Stimulated activated CD4-positive, alpha-beta T cell treated with anti-CD3 and anti-CD28 coated beads, Interleukin-2, amount 100 ng/mL, for 4 hours (primary cell): Measurements from ENCODE around the gene CLEC1A.
"Not testable (repeated sequence)": the region's sequence is repeated elsewhere in the genome, so short reads cannot be mapped to it uniquely, and the experiment has no call there.

Source experiments
- DNase-seq: peaks from one replicate; pipeline ENCODE4 v3.0.0-alpha.2; 2020; ENCODE audit warnings: low read depth

The CLEC1A gene

GRCh38 chr12:10048526-10048925, 50.3 kb downstream of the CLEC1A start:
- DNase-seq: no peak

DNA sequence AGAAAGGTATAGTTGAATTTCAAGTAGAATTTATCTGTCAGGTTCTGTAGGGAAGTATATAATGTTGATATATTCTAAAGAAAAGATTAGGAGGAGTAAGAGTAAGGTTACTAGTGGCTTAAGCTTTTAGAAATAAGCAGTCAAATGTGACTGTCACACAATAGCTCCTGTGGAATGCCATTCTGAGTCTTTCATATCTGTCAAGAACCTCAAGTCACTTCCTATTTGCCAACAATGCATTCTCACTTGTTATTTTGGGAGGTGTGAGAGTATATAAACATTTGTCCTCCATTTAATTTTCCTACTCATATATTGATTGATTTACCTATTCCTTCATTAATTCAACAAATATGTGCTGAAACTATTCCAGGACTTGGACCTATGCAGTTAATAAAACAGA, 56.6 kb downstream of the CLEC1A start:
- no peak for DNase-seq

- DNase-seq: no peak
Observed at GRCh38 chr12:10033783-10034545, 64.8 kb downstream of the CLEC1A start.

- DNase-seq: no peak
Observed at GRCh38 chr12:10031771-10032175, 67.0 kb downstream of the CLEC1A start.

- DNase-seq: no peak
Observed at GRCh38 chr12:10031321-10031720, 67.5 kb downstream of the CLEC1A start.

DNA sequence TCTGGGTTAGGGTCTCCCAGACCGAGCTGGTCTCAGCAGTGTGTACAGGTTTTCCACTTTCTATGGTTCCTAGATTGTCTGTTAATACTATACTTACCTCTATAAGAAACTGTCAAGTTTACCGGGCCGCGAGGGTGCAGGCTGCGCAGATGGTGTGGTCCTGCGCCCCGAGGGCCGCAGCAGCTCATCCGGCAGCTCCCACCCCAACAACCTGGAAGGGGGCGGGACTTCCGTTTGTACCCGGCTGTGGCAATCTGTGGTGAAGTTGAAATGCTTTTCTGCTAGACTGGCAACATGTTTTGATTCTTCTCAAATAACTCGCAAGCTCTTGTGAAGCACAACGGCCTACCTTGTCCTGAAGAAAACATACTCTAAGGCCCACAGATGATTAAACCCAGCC, 68.3 kb downstream of the CLEC1A start, which contains the start of gene CLEC9A:
Gene CLEC9A (plus strand): TSS at position 237 of the 400 bp plus-strand sequence. CDS start 22,006 bp downstream, outside the sequence.
- DNase-seq: no peak

DNA sequence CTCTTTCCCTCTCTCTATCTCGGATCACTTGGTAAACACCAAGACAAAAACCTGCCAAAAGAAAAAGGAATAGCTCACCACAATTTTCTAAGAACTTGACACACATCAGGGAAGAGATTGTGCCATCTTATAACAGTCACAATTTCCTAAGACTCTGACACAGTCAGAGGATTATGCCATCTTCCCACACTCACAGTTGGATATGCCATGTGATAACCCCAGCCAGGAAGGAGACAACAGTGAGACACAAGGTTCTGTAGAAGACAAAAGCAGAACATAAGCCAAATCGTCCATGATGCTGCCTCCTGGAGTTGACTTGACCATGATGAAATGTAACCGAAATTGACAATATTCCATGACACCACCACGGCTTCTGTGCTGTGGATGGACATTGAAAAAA, 71.1 kb downstream of the CLEC1A start:
- DNase-seq: no peak

DNA sequence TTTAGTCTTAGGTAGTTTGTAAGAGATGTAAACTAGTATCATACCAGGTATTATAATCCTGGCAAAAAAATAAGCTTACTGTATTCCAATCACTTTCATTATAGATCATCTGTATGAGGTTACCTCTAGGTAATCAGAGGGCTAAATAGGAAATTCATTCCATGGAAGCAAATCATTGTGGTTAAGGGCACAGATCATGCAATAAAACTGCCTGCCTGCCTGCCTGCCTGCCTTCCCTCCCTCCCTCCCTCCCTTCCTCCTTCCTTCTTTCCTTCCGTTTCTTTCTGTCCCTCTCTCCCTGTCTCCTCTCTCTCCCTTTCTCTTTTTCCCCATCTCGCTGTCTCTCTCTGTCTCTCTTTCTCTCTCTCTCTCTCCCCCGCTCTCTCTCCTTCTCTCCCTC, 71.5 kb downstream of the CLEC1A start:
- DNase-seq: no peak

- DNase-seq: not testable (repeated sequence)
Observed at GRCh38 chr12:10026666-10027065, 72.1 kb downstream of the CLEC1A start.

- no peak for DNase-seq
Observed at GRCh38 chr12:10025236-10025635, 73.5 kb downstream of the CLEC1A start.

DNA sequence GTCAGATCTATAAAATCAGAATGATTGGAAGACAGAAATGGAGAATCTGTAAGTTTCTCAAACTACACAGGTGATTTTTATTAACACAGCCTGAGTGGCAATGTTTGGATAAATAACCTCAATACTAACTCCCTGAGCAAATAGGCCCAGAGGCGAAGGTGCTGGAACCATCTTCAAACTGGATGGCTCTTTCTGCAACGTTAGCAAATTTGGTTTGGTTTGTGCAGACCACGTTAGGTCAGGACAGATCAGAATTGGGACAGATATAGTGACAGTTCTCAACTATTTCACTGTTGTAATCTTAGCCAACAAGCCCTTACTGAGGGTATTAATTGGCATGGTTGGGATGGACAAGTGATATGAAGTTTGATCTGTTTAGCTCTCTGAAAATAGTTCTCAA, 77.4 kb downstream of the CLEC1A start:
- DNase-seq: no peak
